GM04503 (cell line): ENCODE results near the gene RBMS1.
A peak's percentile ranks its signal among the peaks of the same experiment; 100 is the strongest.

Experiments used
- DNase-seq: peaks from one replicate; pipeline ENCODE4 v3.0.0-alpha.2; 2012; ENCODE audit warnings: low read depth

RBMS1 gene

GRCh38 chr2:160275656-160276055, 218.0 kb downstream of the RBMS1 start:
- no peak for DNase-seq

DNA sequence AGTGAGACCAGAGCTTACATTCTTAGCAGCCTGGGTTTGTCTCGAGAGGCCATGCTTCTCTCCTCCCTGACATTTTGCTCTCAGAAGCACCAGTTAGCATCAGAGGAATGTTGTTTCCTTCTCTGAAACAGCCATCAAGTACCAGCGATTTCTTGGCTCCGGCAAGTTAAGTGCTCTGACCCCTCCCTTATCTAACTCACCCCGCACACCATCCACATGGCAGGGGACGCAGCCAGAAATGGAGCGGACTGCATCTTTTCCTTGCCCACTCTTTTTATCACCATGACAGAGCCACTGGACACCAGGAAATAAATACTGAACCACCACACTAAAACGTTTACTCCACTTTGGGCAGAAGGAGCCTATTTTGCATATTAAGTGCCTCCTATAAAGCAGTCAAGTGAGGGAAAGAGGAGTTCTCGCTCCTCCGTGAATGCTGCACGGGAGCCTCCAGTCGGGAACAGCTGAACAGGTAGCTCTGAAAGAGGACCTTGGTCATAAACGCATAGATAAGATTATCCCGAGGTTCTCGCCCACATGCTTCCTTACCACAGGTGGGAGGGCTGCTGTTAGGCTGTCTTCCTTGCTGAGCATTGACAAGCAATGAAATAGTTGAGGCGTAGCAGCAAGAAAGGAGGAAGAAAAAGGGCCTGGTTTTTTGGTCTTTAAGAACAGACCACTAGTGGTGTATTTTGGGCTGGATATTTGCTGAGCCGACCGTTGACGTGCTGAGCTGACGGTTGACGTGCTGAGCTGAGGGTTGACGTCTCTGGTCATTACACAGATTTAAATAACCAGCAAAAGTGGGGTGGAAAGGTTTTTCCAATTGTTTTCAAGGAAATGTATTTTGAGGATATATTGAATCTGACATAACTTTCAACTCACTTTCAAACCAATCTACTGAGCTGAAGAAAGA, 222.2 kb downstream of the RBMS1 start:
- no peak for DNase-seq

GRCh38 chr2:160270571-160271113, 223.0 kb downstream of the RBMS1 start:
- no peak for DNase-seq

- DNase-seq: peak; percentile 84
Measured at GRCh38 chr2:160269803-160270570, 223.6 kb downstream of the RBMS1 start.

- DNase-seq: no peak
Measured at GRCh38 chr2:160269365-160269764, 224.2 kb downstream of the RBMS1 start.

- no peak for DNase-seq
Measured at GRCh38 chr2:160268151-160268781, 225.3 kb downstream of the RBMS1 start.

DNA sequence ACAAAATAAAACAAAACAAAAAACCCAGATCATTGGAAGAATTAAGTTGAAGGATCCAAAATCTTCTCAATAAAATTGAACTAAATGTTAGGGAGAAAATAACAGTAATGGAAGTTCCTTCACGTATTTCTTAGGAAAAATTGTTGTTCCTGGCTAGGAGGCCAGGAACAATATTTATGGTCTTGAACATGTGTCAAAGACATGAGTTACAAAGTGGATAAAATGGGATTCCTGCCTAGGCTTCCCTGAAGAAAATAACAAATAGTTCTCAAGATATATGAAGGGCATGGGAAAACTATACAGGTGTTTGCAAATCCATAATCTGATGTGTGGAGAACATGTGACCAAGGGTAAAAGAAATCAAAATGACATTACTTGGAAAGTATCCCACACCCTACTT, 225.9 kb downstream of the RBMS1 start:
- DNase-seq: no peak

DNA sequence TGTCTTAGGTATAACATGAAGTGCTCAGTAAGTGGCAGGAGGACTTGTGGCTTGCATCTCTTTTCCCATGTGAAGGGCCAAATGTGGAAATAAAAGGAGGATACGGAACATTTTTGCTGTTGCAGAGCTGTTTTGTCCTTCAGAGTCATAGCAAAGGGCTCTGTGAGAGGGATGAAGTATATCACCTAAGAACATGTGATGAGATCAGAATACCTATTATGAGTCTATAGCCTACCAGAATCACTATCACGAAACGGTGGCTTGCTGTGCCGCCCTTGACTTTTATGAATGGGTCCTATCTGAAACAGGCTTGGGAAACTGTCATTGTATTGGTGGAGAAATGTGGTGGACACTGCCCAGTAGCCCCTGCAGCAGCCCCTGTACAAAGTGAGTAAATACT, 226.6 kb downstream of the RBMS1 start:
- no peak for DNase-seq

DNA sequence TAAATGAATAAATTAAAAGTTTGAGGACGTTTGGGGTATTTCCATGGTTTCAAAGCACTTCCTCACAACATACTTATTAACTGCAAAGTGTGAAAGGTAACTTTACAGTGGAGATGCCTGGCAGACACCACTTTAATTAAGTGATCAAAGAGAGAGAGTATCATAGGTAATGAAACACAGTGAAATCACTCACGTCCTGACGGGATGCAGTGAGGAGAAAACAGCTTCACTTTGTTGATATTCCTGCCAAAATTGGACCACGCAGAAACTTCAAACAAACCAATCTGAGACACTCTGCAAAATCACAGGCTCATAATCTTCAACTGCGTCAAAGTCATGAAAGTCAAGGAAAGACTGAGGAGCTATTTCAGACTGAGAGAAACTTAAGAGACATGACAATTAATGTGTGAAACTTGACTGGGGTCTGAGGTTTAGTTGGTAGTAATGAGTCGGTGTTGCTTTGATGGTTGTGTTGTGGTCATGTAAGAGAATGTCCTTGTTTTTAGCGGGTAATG, 227.5 kb downstream of the RBMS1 start:
- no peak for DNase-seq

DNA sequence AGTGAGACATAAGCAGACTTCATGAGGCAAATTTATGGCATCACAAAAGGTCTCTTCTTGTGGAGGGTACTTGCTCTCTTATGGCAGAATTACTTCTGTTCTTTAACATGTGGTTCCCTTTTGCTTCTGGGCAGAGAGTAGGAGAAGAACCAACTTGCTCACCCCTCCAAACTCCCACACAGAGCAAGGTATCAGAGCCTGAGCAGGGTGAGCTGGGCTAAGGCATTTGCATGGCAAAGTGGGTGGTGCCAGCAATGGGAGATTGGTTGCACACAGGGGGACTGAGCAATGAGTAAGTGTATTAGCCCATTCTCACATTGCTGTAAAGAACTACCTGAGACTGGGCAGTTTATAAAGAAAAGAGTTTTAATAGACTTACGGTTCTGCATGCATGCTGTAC, 229.3 kb downstream of the RBMS1 start:
- DNase-seq: no peak

- DNase-seq: no peak
Measured at GRCh38 chr2:160261732-160262131, 231.9 kb downstream of the RBMS1 start.

- DNase-seq: no peak
Measured at GRCh38 chr2:160258492-160258805, 235.2 kb downstream of the RBMS1 start.

GRCh38 chr2:160257743-160258491, 235.7 kb downstream of the RBMS1 start:
- no peak for DNase-seq

- no peak for DNase-seq
Measured at GRCh38 chr2:160257041-160257742, 236.4 kb downstream of the RBMS1 start.

- no peak for DNase-seq
Measured at GRCh38 chr2:160256507-160256906, 237.1 kb downstream of the RBMS1 start.

- no peak for DNase-seq
Measured at GRCh38 chr2:160255408-160255807, 238.2 kb downstream of the RBMS1 start.

GRCh38 chr2:160254189-160254762, 239.3 kb downstream of the RBMS1 start:
- no peak for DNase-seq

DNA sequence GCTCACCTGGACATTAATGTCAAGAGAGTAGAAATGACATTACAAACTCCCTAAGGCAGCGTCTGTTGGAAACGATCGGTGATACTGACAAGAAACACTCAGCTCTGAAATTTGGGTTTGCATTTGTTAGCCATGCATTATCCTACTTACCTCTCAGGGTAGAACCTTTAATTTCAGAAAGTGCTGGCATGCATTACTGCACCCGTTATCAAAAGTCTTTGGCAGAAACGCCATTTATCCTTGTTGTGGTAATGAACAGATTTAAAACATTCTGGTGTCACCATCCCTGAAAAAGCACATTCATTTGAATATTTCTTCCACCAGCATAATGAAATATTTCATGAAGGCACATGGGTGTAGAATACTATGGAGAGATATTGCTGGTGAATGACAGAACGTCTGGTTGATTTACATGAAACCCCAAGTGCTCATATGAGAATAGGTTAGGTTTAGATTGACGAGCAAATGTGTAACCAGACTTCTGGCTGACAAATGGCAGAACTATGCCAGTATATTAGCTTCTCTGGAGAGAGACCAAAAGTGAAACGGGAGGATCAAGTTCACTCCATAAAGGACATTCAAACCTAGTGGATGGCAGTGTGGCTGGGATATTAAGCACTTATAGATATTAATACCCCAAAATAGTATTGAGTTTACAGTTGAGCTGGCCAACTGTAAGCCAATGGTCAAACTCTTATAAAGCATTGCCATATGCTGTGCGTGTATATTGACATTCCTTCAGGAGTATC, 240.0 kb downstream of the RBMS1 start:
- DNase-seq: no peak

DNA sequence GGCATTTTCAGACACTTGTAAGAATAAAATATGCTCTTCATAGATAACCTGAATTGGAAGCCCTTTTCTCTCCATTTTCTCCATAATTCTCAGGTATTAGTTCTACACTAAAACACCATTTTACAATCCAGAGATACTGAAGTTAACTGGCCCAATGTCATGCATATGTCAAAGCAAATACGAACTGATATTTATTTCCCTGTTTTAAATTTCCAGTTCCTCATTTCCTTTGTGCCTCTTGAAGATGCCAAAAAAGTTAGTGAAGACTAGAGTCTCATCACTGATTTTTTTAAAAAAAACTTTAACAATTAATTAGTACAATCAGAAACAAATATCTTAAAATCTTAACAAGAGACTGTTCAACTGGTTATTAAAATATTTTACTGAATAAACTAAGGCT, 240.7 kb downstream of the RBMS1 start:
- DNase-seq: no peak
